NB4 (cell line): ENCODE data around the gene P3H4.

Experiments used
- CTCF ChIP-seq: IDR thresholded peaks from one replicate; pipeline ENCODE4 v1.5.1; 2012; ENCODE audit warnings: low read depth, low read length
- MAX ChIP-seq: IDR thresholded peaks from 2 replicates; pipeline ENCODE4 v1.6.1; 2011; ENCODE audit warnings: low read depth, low read length
- POLR2A ChIP-seq: IDR thresholded peaks from 2 replicates; pipeline ENCODE4 v1.6.1; 2011; ENCODE audit warnings: mild to moderate bottlenecking; ENCODE audit not compliant: insufficient read length; ENCODE audit errors: extremely low read depth

- TF ChIP-seq CTCF, result no peak
- TF ChIP-seq POLR2A, result no peak
- TF ChIP-seq MAX, result no peak
Observed at GRCh38 chr17:41793784-41794539, 17.8 kb downstream of the P3H4 start.
